HCT116 (cell line): Measurements from ENCODE around the gene CD2BP2. TPM values are rescaled to one million over a fixed set of nuclear protein-coding genes. Genes with fewer than 3 reads are reported as not detected.

Experiments
- ATAC-seq: fragments of 200-7000 bp; cut with Tn5 transposase; 2 replicates; pipeline ENCODE4 v1.9.1; 2020; ENCODE audit warnings: mild to moderate bottlenecking, moderate library complexity
- BruUV-seq: library from RNA; stranded (reverse); fragments of 400-500 nt; replicated peaks from 2 replicates; lab custom pipeline; 2021; lab: Mats Ljungman, UMichigan
- CTCF ChIA-PET: fragments of 300-600 bp; sonication (Branson Sonifier 250); formaldehyde crosslinking; loops from one replicate; lab custom pipeline; 2021; ENCODE audit warnings: antibody characterized with exemption; lab: Charles Lee
- POLR2A ChIA-PET: fragments of 300-600, 350-600 bp; sonication (Branson Sonifier 250); formaldehyde crosslinking; loops from one replicate; lab custom pipeline; 2021; ENCODE audit warnings: antibody characterized with exemption; lab: Charles Lee
- RAD21 ChIA-PET, 2 experiments: fragments of 300-600 bp; sonication (Branson Sonifier 250); formaldehyde crosslinking; loops; one replicate each; lab custom pipeline; 2023; ENCODE audit warnings: low total read pairs in 2 of 2; ENCODE audit not compliant: uncharacterized antibody in 2 of 2, unreplicated experiment in 2 of 2, low non-redundant PET in 1 of 2; lab: Charles Lee
- DNase-seq: peaks from one replicate; pipeline ENCODE4 v3.0.0-alpha.2; 2010; ENCODE audit warnings: low read depth, low spot score
- H2AFZ ChIP-seq: fragments of 200-600 bp; shearing (Covaris generic), sonication (generic); 2 replicates; pipeline ENCODE4 v1.6.1; 2017; ENCODE audit warnings: low read depth, mixed run types, mixed read lengths, antibody characterized with exemption, low read length; ENCODE audit not compliant: poor library complexity, severe bottlenecking
- H3K27ac ChIP-seq: 2 replicates; pipeline ENCODE4 v1.5.1; 2012; ENCODE audit warnings: low read depth, low read length
- H3K27me3 ChIP-seq: fragments of 200-600 bp; sonication (generic); 2 replicates; pipeline ENCODE4 v1.6.1; 2016; ENCODE audit warnings: mixed run types, low read length, mixed read lengths; ENCODE audit not compliant: insufficient read depth
- H3K36me3 ChIP-seq, 2 experiments: fragments of 200-500 bp in 1 of 2; fragments of 200-600 bp in 1 of 2; sonication (Bioruptor generic) in 1 of 2; sonication (generic) in 1 of 2; 2 replicates each; pipeline versions ENCODE4 v1.5.1 to v1.6.1; 2014 to 2016; ENCODE audit warnings: low read length in 2 of 2, inconsistent platforms in 1 of 2, mixed read lengths in 1 of 2, mixed run types in 1 of 2; ENCODE audit not compliant: insufficient read depth in 2 of 2, control insufficient read depth in 1 of 2
- H3K4me1 ChIP-seq, 2 experiments: fragments of 200-600 bp in 1 of 2; sonication (generic) in 1 of 2; 2 replicates each; pipeline versions ENCODE4 v1.5.1 to v1.6.1; 2012 to 2017; ENCODE audit warnings: low read length in 2 of 2, inconsistent platforms in 1 of 2, mild to moderate bottlenecking in 1 of 2, mixed read lengths in 1 of 2, mixed run types in 1 of 2, moderate library complexity in 1 of 2; ENCODE audit not compliant: insufficient read depth in 2 of 2, control insufficient read depth in 1 of 2
- H3K4me2 ChIP-seq: fragments of 200-600 bp; sonication (generic); 2 replicates; pipeline ENCODE4 v1.6.1; 2017; ENCODE audit warnings: mixed run types, low read length, mixed read lengths
- H3K4me3 ChIP-seq, 2 experiments: fragments of 200-600 bp in 1 of 2; sonication (generic) in 1 of 2; replicated peaks in 1 of 2; 2 replicates each; pipeline ENCODE4 v1.5.1; 2011 to 2016; ENCODE audit warnings: low read length in 2 of 2, control low read depth in 1 of 2, low read depth in 1 of 2, mild to moderate bottlenecking in 1 of 2, mixed read lengths in 1 of 2, mixed run types in 1 of 2
- H3K79me2 ChIP-seq: fragments of 200-600 bp; sonication (generic); 2 replicates; pipeline ENCODE4 v1.6.1; 2017; ENCODE audit warnings: mild to moderate bottlenecking, mixed run types, low read length, moderate library complexity, mixed read lengths; ENCODE audit not compliant: insufficient read depth
- H3K9ac ChIP-seq: fragments of 200-600 bp; sonication (generic); 2 replicates; pipeline ENCODE4 v1.6.1; 2016; ENCODE audit warnings: low read length, mixed read lengths
- H3K9me2 ChIP-seq: fragments of 200-600 bp; sonication (generic), shearing (Covaris generic); 2 replicates; pipeline ENCODE4 v1.6.1; 2017; ENCODE audit warnings: mixed run types, mild to moderate bottlenecking, moderate library complexity; ENCODE audit not compliant: insufficient read depth
- H3K9me3 ChIP-seq, 2 experiments: fragments of 200-500 bp in 1 of 2; fragments of 200-600 bp in 1 of 2; sonication (Bioruptor generic) in 1 of 2; sonication (generic) in 1 of 2; 2 replicates each; pipeline ENCODE4 v1.6.1; 2014 to 2017; ENCODE audit warnings: low read length in 2 of 2, mixed read lengths in 2 of 2, inconsistent platforms in 1 of 2, low read depth in 1 of 2, mild to moderate bottlenecking in 1 of 2, mixed run types in 1 of 2, moderate library complexity in 1 of 2; ENCODE audit not compliant: control insufficient read depth in 1 of 2, insufficient read depth in 1 of 2
- H4K20me1 ChIP-seq: fragments of 200-600 bp; sonication (generic), shearing (Covaris generic); 2 replicates; pipeline ENCODE4 v1.6.1; 2017; ENCODE audit warnings: mixed run types, mild to moderate bottlenecking, moderate library complexity; ENCODE audit not compliant: insufficient read depth
- CBX3 ChIP-seq: IDR thresholded peaks from 2 replicates; pipeline ENCODE4 v1.6.1; 2012; ENCODE audit warnings: low read depth
- CEBPB ChIP-seq: IDR thresholded peaks from 2 replicates; pipeline ENCODE4 v1.6.1; 2012; ENCODE audit warnings: low read depth
- EGR1 ChIP-seq: IDR thresholded peaks from 2 replicates; pipeline ENCODE4 v1.6.1; 2012; ENCODE audit warnings: low read depth
- ELF1 ChIP-seq: IDR thresholded peaks from 2 replicates; pipeline ENCODE4 v1.6.1; 2012; ENCODE audit warnings: low read depth, borderline replicate concordance
- EZH2phosphoT487 ChIP-seq: fragments of 200-600 bp; IDR thresholded peaks from 2 replicates; pipeline ENCODE4 v1.6.1; 2018; ENCODE audit warnings: antibody characterized with exemption, borderline replicate concordance
- FOSL1 ChIP-seq: IDR thresholded peaks from 2 replicates; pipeline ENCODE4 v1.6.1; 2012; ENCODE audit warnings: low read depth
- JUND ChIP-seq: IDR thresholded peaks from 2 replicates; pipeline ENCODE4 v1.6.1; 2012
- POLR2A ChIP-seq: IDR thresholded peaks from 2 replicates; pipeline ENCODE4 v1.7.0; 2011; ENCODE audit warnings: borderline replicate concordance; ENCODE audit not compliant: insufficient read depth, insufficient read length; ENCODE audit errors: extremely low read depth
- RAD21 ChIP-seq: IDR thresholded peaks from 2 replicates; pipeline ENCODE4 v1.6.1; 2012; ENCODE audit warnings: low read depth, mild to moderate bottlenecking
- SIN3A ChIP-seq: IDR thresholded peaks from 2 replicates; pipeline ENCODE4 v1.6.1; 2012; ENCODE audit warnings: low read depth
- SRF ChIP-seq: IDR thresholded peaks from 2 replicates; pipeline ENCODE4 v1.6.1; 2012; ENCODE audit warnings: low read depth
- TCF7L2 ChIP-seq: IDR thresholded peaks from 2 replicates; pipeline ENCODE4 v1.7.0; 2011; ENCODE audit warnings: borderline replicate concordance, inconsistent platforms; ENCODE audit not compliant: insufficient read depth, insufficient read length; ENCODE audit errors: extremely low read depth
- YY1 ChIP-seq: IDR thresholded peaks from 2 replicates; pipeline ENCODE4 v1.6.1; 2011; ENCODE audit warnings: low read length, low read depth, moderate library complexity, mild to moderate bottlenecking; ENCODE audit not compliant: insufficient replicate concordance; ENCODE audit errors: extremely low read depth
- ZNF274 ChIP-seq: fragments of 200-500 bp; sonication (Bioruptor generic); IDR thresholded peaks from 2 replicates; pipeline ENCODE4 v1.6.1; 2014; ENCODE audit warnings: mild to moderate bottlenecking, low read depth, low read length, inconsistent platforms
- intact Hi-C: fragments of 100-400 bp; cut with micrococcal nuclease; formaldehyde crosslinking; loops from 2 replicates; pipeline ENCODE4 v1.10.0; 2022
- total RNA-seq: library from RNA; stranded (reverse); gene quantifications from one replicate; pipeline ENCODE4 v1.2.1, GENCODE V29; 2021; ENCODE audit not compliant: unreplicated experiment
- TF ChIP-seq, protein P1 (sequence below), 3 experiments: fragments of 200-600 bp in 1 of 3; sonication (generic) in 1 of 3; IDR thresholded peaks in 2 of 3; conservative IDR thresholded peaks in 1 of 3; 2 replicates each; pipeline ENCODE4 v1.5.1; 2012 to 2017; ENCODE audit warnings: low read depth in 2 of 3, low read length in 2 of 3, antibody characterized with exemption in 1 of 3, borderline replicate concordance in 1 of 3, control low read depth in 1 of 3, mild to moderate bottlenecking in 1 of 3, mixed read lengths in 1 of 3, mixed run types in 1 of 3, moderate library complexity in 1 of 3; ENCODE audit not compliant: insufficient read depth in 1 of 3
- TF ChIP-seq, protein P2 (sequence below): IDR thresholded peaks from 2 replicates; pipeline ENCODE4 v1.6.1; 2012

The CD2BP2 gene
- total RNA-seq, 1 experiment from 2014 or later: 51.8 TPM

DNA sequence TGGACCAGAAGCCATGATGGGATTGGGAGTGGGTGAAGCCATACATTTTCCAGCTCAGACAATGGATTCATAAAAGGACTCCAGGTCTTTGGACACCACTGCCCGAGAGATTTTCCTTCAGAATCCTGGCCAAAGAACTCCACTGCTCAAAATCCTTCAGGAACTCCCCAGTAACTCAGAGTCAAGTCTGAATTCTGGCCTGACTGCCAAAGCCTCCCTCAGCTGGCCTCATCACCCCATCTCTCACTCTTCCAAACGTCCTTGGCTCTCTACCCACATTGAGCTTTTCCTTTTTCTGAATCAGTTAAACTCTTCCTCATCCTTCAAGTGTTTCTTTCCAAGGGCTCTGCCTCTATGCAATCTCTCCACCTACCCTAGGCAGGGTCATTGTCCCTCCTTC lies 28.4 kb upstream of the CD2BP2 start (continued):
- TF ChIP-seq FOSL1 (no peak), SIN3A (no peak), EZH2phosphoT487 (no peak), TCF7L2 (no peak), POLR2A (no peak), ELF1 (no peak), ZNF274 (no peak), YY1 (no peak), JUND (no peak), CBX3 (no peak), RAD21 (no peak), CEBPB (no peak)
- TF ChIP-seq, protein P1, sequence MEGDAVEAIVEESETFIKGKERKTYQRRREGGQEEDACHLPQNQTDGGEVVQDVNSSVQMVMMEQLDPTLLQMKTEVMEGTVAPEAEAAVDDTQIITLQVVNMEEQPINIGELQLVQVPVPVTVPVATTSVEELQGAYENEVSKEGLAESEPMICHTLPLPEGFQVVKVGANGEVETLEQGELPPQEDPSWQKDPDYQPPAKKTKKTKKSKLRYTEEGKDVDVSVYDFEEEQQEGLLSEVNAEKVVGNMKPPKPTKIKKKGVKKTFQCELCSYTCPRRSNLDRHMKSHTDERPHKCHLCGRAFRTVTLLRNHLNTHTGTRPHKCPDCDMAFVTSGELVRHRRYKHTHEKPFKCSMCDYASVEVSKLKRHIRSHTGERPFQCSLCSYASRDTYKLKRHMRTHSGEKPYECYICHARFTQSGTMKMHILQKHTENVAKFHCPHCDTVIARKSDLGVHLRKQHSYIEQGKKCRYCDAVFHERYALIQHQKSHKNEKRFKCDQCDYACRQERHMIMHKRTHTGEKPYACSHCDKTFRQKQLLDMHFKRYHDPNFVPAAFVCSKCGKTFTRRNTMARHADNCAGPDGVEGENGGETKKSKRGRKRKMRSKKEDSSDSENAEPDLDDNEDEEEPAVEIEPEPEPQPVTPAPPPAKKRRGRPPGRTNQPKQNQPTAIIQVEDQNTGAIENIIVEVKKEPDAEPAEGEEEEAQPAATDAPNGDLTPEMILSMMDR (IDR thresholded peaks at IDR 0.05 in 2 of 3, conservative IDR thresholded peaks at IDR 0.05 in 1 of 3; ENCODE audit: borderline replicate concordance in 1 of 3, insufficient read depth in 1 of 3, low read depth in 2 of 3, low read length in 2 of 3): no peak

DNA sequence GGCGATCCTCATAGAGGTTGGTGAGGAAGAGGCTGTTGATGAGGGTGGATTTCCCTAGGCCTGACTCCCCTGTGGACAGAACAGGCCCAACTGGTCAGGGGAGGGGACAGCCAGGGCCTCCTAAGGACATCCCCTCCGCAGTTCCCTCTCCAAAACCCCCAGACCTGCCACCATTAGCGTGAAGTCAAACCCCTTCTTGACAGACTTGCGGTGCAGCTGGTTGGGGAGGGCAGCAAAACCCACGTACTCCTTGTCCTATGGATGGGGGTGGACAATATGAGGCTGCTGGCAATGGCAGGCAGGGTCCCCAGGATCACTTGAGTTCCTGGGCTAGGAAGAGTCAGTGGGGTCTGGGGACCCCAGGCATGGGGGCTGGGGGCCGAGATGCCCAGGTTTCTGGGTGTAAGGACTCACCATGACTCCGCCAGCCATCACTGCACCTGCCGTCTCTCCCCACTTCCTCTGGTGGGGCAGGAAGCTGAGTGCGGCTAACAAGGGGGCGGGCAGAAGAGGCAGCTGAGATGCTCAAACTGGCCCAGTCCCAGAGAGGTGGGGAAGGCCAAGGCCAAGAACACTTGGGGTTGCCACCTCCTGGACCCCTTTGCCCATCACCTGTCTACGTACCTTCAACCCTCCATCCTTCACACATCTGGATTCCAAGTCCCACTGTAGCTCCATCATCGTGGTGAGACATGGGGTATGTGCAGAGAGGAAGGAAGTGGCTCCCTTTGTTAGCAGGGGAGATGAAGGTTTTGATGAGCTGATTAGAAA lies 27.2 kb upstream of the CD2BP2 start, which contains the start of gene SEPTIN1:
TSS of gene SEPTIN1 (minus strand) at position 451 of the 771 bp plus-strand sequence. CDS start at position 432, 19 bp downstream.
- CTCF ChIA-PET: no interaction called here
- Histone ChIP-seq H3K36me3 (no peaks in the 10 kb centered on the region), H3K9me3 (no peaks in the 10 kb centered on the region), H3K4me2 (no peak within 1 kb of the TSS), H3K27ac (no peak within 1 kb of the TSS), H4K20me1 (no peaks in the 10 kb centered on the region), H2AFZ (no peak within 1 kb of the TSS), H3K79me2 (no peaks in the 10 kb centered on the region), H3K27me3 (no peaks in the 10 kb centered on the region), H3K9me2 (no peaks in the 10 kb centered on the region), H3K4me3 (no peak within 1 kb of the TSS), H3K9ac (no peak within 1 kb of the TSS; the same call in 1 of the 2 replicates), H3K4me1 (peaks cover 5 to 24% of the 10 kb centered on the region in 2 experiments)
- no peak for DNase-seq
- POLR2A ChIA-PET: no interaction called here
- TF ChIP-seq SRF (no peak), SIN3A (no peak), TCF7L2 (no peak), CBX3 (no peak), EGR1 (no peak), POLR2A (no peak), FOSL1 (no peak)
- TF ChIP-seq, protein P2, sequence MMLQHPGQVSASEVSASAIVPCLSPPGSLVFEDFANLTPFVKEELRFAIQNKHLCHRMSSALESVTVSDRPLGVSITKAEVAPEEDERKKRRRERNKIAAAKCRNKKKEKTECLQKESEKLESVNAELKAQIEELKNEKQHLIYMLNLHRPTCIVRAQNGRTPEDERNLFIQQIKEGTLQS: no peak
- intact Hi-C loops: no loop called here
- no TSS peak for BruUV-seq
- RAD21 ChIA-PET: no interaction called here
- no peak for ATAC-seq
